ENCODE results near the gene BRME1.

BRME1 gene

DNA sequence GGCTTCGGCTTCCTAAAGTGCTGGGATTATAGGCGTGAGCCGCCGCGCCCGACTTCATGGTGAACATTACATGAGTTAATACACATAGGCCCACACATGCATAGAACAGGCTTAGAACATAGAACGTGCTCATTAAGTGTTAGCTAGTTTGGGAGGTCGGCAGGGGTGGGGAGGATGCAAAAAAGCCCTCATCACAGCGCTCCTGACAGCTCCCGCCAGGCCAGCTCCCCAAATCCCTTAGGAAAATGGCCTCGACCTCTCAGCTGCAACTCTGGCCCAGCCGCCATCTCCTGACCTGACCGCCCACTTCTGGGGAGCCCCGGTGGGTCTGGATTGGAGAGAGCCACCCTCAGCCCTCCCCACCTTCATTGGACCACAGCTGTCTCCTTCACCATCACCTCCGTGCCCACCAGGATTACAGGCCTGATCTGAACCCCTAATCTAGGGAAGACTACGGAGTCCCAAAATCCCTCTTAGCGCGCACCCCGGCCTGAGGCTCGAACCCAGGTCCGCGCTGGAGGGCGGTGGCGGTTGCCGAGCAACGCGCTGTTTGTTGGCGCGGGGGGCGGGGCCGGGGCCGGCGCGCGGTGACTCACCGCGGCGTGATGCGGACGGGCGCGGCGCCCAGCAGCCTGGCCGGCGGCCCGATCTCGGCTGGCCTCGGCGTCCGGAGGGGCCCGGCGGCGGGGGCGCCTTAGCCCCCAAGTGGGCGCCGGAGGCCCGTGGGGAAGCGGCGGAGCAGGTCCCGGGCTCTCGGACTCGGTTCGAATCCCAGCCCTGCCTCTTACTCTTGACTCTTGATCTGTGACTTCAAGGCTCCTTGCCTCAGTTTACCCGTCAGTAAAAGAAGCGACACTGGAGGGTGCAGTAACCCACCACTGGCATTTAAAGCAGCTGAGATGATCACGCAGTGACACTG, 55.7 kb downstream of the BRME1 start:
- H3K4me3 ChIP-seq (ENCODE audit: low read length) = peak overlapping the region; percentile 25; the same call in 1 of the 2 replicates
- no peaks in the 10 kb centered on the region for H3K9me2 ChIP-seq (replicated peaks; ENCODE audit: control insufficient read depth, low read length)
- peak overlapping the region; percentile 45 for H3K4me2 ChIP-seq (ENCODE audit: low read length)
- H3K9me3 ChIP-seq (ENCODE audit: control insufficient read depth, insufficient read depth, low read length) = no peaks in the 10 kb centered on the region
- TF ChIP-seq EZH2phosphoT487 (IDR thresholded peaks at IDR 0.05; ENCODE audit: borderline replicate concordance, low read length) = no peak
- TF ChIP-seq, protein P1, sequence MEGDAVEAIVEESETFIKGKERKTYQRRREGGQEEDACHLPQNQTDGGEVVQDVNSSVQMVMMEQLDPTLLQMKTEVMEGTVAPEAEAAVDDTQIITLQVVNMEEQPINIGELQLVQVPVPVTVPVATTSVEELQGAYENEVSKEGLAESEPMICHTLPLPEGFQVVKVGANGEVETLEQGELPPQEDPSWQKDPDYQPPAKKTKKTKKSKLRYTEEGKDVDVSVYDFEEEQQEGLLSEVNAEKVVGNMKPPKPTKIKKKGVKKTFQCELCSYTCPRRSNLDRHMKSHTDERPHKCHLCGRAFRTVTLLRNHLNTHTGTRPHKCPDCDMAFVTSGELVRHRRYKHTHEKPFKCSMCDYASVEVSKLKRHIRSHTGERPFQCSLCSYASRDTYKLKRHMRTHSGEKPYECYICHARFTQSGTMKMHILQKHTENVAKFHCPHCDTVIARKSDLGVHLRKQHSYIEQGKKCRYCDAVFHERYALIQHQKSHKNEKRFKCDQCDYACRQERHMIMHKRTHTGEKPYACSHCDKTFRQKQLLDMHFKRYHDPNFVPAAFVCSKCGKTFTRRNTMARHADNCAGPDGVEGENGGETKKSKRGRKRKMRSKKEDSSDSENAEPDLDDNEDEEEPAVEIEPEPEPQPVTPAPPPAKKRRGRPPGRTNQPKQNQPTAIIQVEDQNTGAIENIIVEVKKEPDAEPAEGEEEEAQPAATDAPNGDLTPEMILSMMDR (IDR thresholded peaks at IDR 0.05; ENCODE audit: low read depth, low read length, poor library complexity, severe bottlenecking) = no peak
- peaks cover 22% of the 10 kb centered on the region for H3F3A ChIP-seq (ENCODE audit: control insufficient read depth, insufficient read depth)
- H3K4me1 ChIP-seq (ENCODE audit: control insufficient read depth, low read length) = peaks cover 40% of the 10 kb centered on the region
- no peaks in the 10 kb centered on the region for H3K79me2 ChIP-seq (ENCODE audit: control insufficient read depth, low read length)
- H3K27me3 ChIP-seq (ENCODE audit: control insufficient read depth, low read length) = no peaks in the 10 kb centered on the region
- no peaks in the 10 kb centered on the region for H4K20me1 ChIP-seq (ENCODE audit: control insufficient read depth, insufficient read depth, low read depth, low read length)
- H3K36me3 ChIP-seq (ENCODE audit: control insufficient read depth, low read length) = no peaks in the 10 kb centered on the region
- no peak overlapping the region for H3K27ac ChIP-seq (ENCODE audit: low read depth, low read length)

DNA sequence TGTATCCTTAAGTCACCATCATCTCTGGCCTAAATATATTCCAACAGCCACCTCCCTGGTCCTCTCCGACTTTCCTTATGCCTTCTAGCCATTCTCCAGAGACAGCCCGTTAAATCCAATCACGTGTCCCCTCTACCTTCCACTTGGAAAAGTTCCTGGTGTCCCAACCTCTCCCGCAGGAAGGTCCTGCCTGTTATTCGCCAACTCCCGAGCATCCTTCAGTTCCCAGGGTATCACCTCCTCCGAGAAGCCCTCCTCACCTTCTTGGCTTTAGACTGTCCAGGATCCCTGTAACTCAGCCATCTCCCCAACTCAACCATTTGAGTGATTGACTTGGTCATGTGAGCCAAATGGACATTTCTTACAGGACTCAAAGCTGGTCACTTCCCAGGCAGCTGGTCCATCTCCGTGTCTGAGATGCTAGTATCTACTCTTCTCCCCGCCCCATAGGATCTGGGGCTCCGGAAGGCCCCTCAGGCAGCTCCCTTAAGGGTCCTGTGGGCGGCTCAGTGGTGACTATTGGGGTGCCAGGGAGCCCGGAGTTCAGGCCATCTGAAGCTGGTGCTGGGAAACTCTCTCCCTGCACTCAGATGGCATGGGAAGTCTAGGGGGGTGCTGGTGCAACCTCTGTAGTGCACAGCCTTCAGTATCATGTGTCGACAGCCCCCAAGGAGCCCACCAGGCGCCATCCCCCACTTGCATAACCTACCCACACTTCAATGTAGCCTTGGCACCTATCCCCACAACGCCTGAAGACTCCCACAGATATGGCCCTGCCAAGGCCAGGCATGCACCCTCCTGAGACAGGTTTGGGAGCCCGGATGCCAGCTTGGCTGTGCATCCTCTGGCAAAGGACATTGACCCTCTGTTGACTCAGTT, 56.9 kb downstream of the BRME1 start:
- no peaks in the 10 kb centered on the region for H3K27me3 ChIP-seq (ENCODE audit: control insufficient read depth, low read length)
- H3K79me2 ChIP-seq (ENCODE audit: control insufficient read depth, low read length) = no peaks in the 10 kb centered on the region
- H3K4me2 ChIP-seq (ENCODE audit: low read length) = no peak overlapping the region
- H3K4me1 ChIP-seq (ENCODE audit: control insufficient read depth, low read length) = peaks cover 51% of the 10 kb centered on the region
- TF ChIP-seq, protein P1 (IDR thresholded peaks at IDR 0.05; ENCODE audit: low read depth, low read length, poor library complexity, severe bottlenecking) = no peak
- TF ChIP-seq EZH2phosphoT487 (IDR thresholded peaks at IDR 0.05; ENCODE audit: borderline replicate concordance, low read length) = no peak
- H3F3A ChIP-seq (ENCODE audit: control insufficient read depth, insufficient read depth) = peaks cover 22% of the 10 kb centered on the region
- H3K36me3 ChIP-seq (ENCODE audit: control insufficient read depth, low read length) = no peaks in the 10 kb centered on the region
- no peaks in the 10 kb centered on the region for H4K20me1 ChIP-seq (ENCODE audit: control insufficient read depth, insufficient read depth, low read depth, low read length)
- H3K4me3 ChIP-seq (ENCODE audit: low read length) = no peak overlapping the region
- H3K9me3 ChIP-seq (ENCODE audit: control insufficient read depth, insufficient read depth, low read length) = no peaks in the 10 kb centered on the region
- no peak overlapping the region for H3K27ac ChIP-seq (ENCODE audit: low read depth, low read length)
- no peaks in the 10 kb centered on the region for H3K9me2 ChIP-seq (replicated peaks; ENCODE audit: control insufficient read depth, low read length)

- Histone ChIP-seq H3K4me3 (ENCODE audit: low read length) (no peak overlapping the region), H3F3A (ENCODE audit: control insufficient read depth, insufficient read depth) (peaks cover 22% of the 10 kb centered on the region), H3K4me1 (ENCODE audit: control insufficient read depth, low read length) (peaks cover 59% of the 10 kb centered on the region), H3K27ac (ENCODE audit: low read depth, low read length) (no peak overlapping the region), H3K9me3 (ENCODE audit: control insufficient read depth, insufficient read depth, low read length) (no peaks in the 10 kb centered on the region), H3K27me3 (ENCODE audit: control insufficient read depth, low read length) (no peaks in the 10 kb centered on the region; the same call in 1 of the 2 replicates), H3K79me2 (ENCODE audit: control insufficient read depth, low read length) (no peaks in the 10 kb centered on the region), H3K4me2 (ENCODE audit: low read length) (no peak overlapping the region), H3K36me3 (ENCODE audit: control insufficient read depth, low read length) (no peaks in the 10 kb centered on the region), H3K9me2 (replicated peaks; ENCODE audit: control insufficient read depth, low read length) (no peaks in the 10 kb centered on the region), H4K20me1 (ENCODE audit: control insufficient read depth, insufficient read depth, low read depth, low read length) (no peaks in the 10 kb centered on the region)
- TF ChIP-seq EZH2phosphoT487 (IDR thresholded peaks at IDR 0.05; ENCODE audit: borderline replicate concordance, low read length) = no peak
- TF ChIP-seq, protein P1 (IDR thresholded peaks at IDR 0.05; ENCODE audit: low read depth, low read length, poor library complexity, severe bottlenecking) = no peak
These were observed 57.6 kb downstream of the BRME1 start for GRCh38 chr19:13848340-13848677.

Data from DOHH2 (cell line).